Daoy (cell line): ENCODE data around the gene C1orf94. TPM values are rescaled to one million over a fixed set of nuclear protein-coding genes. Genes with fewer than 3 reads are reported as not detected.

Experiments
- DNase-seq: peaks from one replicate; pipeline ENCODE4 v3.0.0-alpha.2; 2015; ENCODE audit warnings: low read depth
- total RNA-seq: library from RNA; depleted of rRNA; stranded (reverse); fragments of >200 nt; shearing (Covaris generic); gene quantifications from 2 replicates; pipeline ENCODE4 v1.2.3, GENCODE V29; 2014; rRNA removed

Gene C1orf94
- 0.06 TPM in 1 of 2 replicates, not detected in the other for total RNA-seq

- DNase-seq, result no peak
Measured at GRCh38 chr1:34176830-34177603, at the start of gene C1orf94. C1orf94 (plus strand) TSS chr1:34176907; CDS start chr1:34177790, 883 bp downstream.

GRCh38 chr1:34127006-34128000 lies 49.4 kb upstream of the C1orf94 start:
- no peak for DNase-seq

- peak; percentile 29 for DNase-seq
Measured at GRCh38 chr1:34128186-34128889, 48.4 kb upstream of the C1orf94 start.

- DNase-seq, result no peak
Measured at GRCh38 chr1:34129630-34130029, 47.1 kb upstream of the C1orf94 start.

- DNase-seq, result no peak
Measured at GRCh38 chr1:34130306-34130705, 46.4 kb upstream of the C1orf94 start.

GRCh38 chr1:34131396-34132160 lies 45.1 kb upstream of the C1orf94 start:
- DNase-seq, result peak; percentile 43

GRCh38 chr1:34132161-34132420 lies 44.6 kb upstream of the C1orf94 start:
- no peak for DNase-seq

- no peak for DNase-seq
Measured at GRCh38 chr1:34137411-34137810, 39.3 kb upstream of the C1orf94 start.

- DNase-seq, result no peak
Measured at GRCh38 chr1:34140011-34140676, 36.6 kb upstream of the C1orf94 start.

- no peak for DNase-seq
Measured at GRCh38 chr1:34143975-34144374, 32.7 kb upstream of the C1orf94 start.

GRCh38 chr1:34144766-34145165 lies 31.9 kb upstream of the C1orf94 start:
- no peak for DNase-seq

- DNase-seq, result no peak
Measured at GRCh38 chr1:34147301-34147700, 29.4 kb upstream of the C1orf94 start.

GRCh38 chr1:34149501-34149900 lies 27.2 kb upstream of the C1orf94 start:
- no peak for DNase-seq

- DNase-seq, result no peak
Measured at GRCh38 chr1:34153246-34153645, 23.5 kb upstream of the C1orf94 start.

GRCh38 chr1:34155860-34156259 lies 20.8 kb upstream of the C1orf94 start:
- DNase-seq, result peak; percentile 54

- no peak for DNase-seq
Measured at GRCh38 chr1:34156739-34157138, 20.0 kb upstream of the C1orf94 start.

- peak; percentile 97 for DNase-seq
Measured at GRCh38 chr1:34162852-34163766, 13.6 kb upstream of the C1orf94 start.

GRCh38 chr1:34163792-34164731 lies 12.6 kb upstream of the C1orf94 start:
- peak; percentile 35 for DNase-seq
